ENCODE data around the gene AVEN. TPM values are rescaled to one million over a fixed set of nuclear protein-coding genes. Genes with fewer than 3 reads are reported as not detected.

Gene AVEN
- polyA plus RNA-seq, 1 of the 3 experiments (the other 2 are of a cell fraction), result 7.5 TPM

GRCh38 chr15:33852094-33852493 lies 186.9 kb downstream of the AVEN start:
- H3K27me3 ChIP-seq (ENCODE audit: insufficient read depth), result no peaks in the 10 kb centered on the region
- peak overlapping the region; percentile 17; the same call in 1 of the 2 replicates for H3K9ac ChIP-seq
- H3K9me2 ChIP-seq, result no peaks in the 10 kb centered on the region
- H3F3A ChIP-seq (replicated peaks; ENCODE audit: insufficient read depth), result peaks cover 14% of the 10 kb centered on the region
- no peak for TF ChIP-seq FOXM1 (IDR thresholded peaks at IDR 0.05; ENCODE audit: low read depth)
- TF ChIP-seq YY1 (IDR thresholded peaks at IDR 0.05; ENCODE audit: low read depth), result no peak
- no peak for TF ChIP-seq TCF12 (IDR thresholded peaks at IDR 0.05)
- no peak for TF ChIP-seq FOSL2 (IDR thresholded peaks at IDR 0.05; ENCODE audit: borderline replicate concordance, low read depth)
- TF ChIP-seq FOXJ3 (CRISPR knock-in tag; IDR thresholded peaks at IDR 0.05), result no peak
- TF ChIP-seq MEF2A (IDR thresholded peaks at IDR 0.05; ENCODE audit: borderline replicate concordance, low read depth), result no peak
- TF ChIP-seq EP300 (IDR thresholded peaks at IDR 0.05; ENCODE audit: borderline replicate concordance in 1 of 2, low read depth in 1 of 2, low read length in 1 of 2), result no peak
- TF ChIP-seq RXRA (IDR thresholded peaks at IDR 0.05; ENCODE audit: borderline replicate concordance, low read depth), result no peak
- no peak for TF ChIP-seq JUND (IDR thresholded peaks at IDR 0.05)
- no peak for TF ChIP-seq GABPA (IDR thresholded peaks at IDR 0.05; ENCODE audit: low read depth)
- TF ChIP-seq GATA2 (CRISPR knock-in tag; IDR thresholded peaks at IDR 0.05), result no peak
- TF ChIP-seq REST (IDR thresholded peaks at IDR 0.05; ENCODE audit: low read depth, low read length), result no peak
- no peak for TF ChIP-seq SMC3 (IDR thresholded peaks at IDR 0.05; ENCODE audit: low read depth, low read length)
- no peak for TF ChIP-seq NFIC (IDR thresholded peaks at IDR 0.05; ENCODE audit: borderline replicate concordance)
- no peak for TF ChIP-seq SIN3A (IDR thresholded peaks at IDR 0.05; ENCODE audit: borderline replicate concordance, low read depth, low read length)
- no peak for TF ChIP-seq RCOR1 (IDR thresholded peaks at IDR 0.05; ENCODE audit: low read length)
- TF ChIP-seq POLR2AphosphoS5 (IDR thresholded peaks at IDR 0.05; ENCODE audit: low read depth, low read length), result no peak
- TF ChIP-seq ELF1 (IDR thresholded peaks at IDR 0.05), result no peak
- TF ChIP-seq, protein P1, sequence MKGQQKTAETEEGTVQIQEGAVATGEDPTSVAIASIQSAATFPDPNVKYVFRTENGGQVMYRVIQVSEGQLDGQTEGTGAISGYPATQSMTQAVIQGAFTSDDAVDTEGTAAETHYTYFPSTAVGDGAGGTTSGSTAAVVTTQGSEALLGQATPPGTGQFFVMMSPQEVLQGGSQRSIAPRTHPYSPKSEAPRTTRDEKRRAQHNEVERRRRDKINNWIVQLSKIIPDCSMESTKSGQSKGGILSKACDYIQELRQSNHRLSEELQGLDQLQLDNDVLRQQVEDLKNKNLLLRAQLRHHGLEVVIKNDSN (IDR thresholded peaks at IDR 0.05; ENCODE audit: borderline replicate concordance, low read depth), result no peak
- peak overlapping the region; percentile 5; the same call in 1 of the 2 replicates for H3K4me2 ChIP-seq
- H3K9me3 ChIP-seq, result no peaks in the 10 kb centered on the region
- ChIA-PET CTCF (no interaction called here), POLR2A (no interaction called here)
- no peaks in the 10 kb centered on the region for H4K20me1 ChIP-seq (ENCODE audit: insufficient read depth)
- 0 out of 4 replicates have a peak, but pooled peaks cover 0 to 5% of the 10 kb centered on the region in 2 experiments for H3K4me1 ChIP-seq (ENCODE audit: control insufficient read depth in 1 of 2, insufficient read depth in 2 of 2, low read depth in 1 of 2, low read length in 1 of 2)
- H2AFZ ChIP-seq (ENCODE audit: low read depth), result no peak overlapping the region
- H3K36me3 ChIP-seq (replicated peaks in 1 of 2; ENCODE audit: control insufficient read depth in 1 of 2, insufficient read depth in 2 of 2, low read length in 1 of 2), result no peaks in the 10 kb centered on the region
- H3K79me2 ChIP-seq (ENCODE audit: insufficient read depth), result no peaks in the 10 kb centered on the region
- H3K4me3 ChIP-seq (ENCODE audit: low read depth in 2 of 2, low read length in 1 of 2), result no peak overlapping the region
- H3K27ac ChIP-seq (ENCODE audit: low read depth in 2 of 2, low read length in 1 of 2), result peak overlapping the region in 1 of 2 experiments; percentile 78; a peak in 2 of 4 replicates
- 83% methylated on average over 1 of the region's 1 CpG for WGBS (ENCODE audit: low lambda C conversion rate)
- no peak for DNase-seq
